Cortex of kidney (tissue), 1 donor: ENCODE data around the gene ZNF326.

Experiments used
- DNase-seq: peaks from one replicate; lab custom pipeline; 2025; lab: John Stamatoyannopoulos, UW

ZNF326 gene

DNA sequence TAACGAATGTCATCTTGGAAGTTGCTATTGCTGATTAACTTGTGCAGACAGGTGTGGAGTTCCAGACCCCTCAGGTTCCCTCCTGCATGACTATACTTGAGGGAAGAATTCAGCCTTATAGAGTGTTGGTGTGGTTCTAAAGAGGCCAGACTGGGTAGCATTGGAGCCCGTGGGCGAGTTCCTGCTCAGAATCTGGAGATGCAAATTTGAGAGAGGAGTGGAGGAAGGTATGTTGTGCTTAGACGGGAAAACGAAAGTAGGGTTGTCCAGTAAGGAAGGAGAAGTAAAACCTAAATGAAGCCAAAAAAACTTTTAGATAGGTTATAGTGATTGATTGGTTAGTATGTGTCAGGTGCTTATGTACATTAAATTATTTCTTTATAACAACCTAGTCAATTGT is 79.2 kb downstream of the ZNF326 start:
- no peak for DNase-seq

DNA sequence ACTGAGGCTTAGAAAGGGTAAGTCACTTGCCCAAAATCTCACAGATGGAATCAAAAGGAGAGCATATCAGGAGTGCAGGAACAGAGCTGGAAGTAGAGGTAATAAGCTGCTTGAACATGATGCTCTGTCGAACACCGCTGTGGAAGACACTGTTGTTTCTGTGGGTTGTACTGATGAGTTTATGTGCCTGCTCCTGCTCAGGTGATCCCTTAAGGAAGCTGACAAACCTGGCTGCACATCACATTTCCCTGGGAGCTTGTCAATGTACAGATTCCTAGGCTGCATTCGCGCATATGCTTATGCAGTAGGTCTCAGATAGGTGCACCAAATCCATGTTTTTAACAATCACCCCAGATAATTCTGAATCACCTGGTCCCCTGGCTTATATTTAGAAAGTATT is 79.7 kb downstream of the ZNF326 start:
- no peak for DNase-seq

DNA sequence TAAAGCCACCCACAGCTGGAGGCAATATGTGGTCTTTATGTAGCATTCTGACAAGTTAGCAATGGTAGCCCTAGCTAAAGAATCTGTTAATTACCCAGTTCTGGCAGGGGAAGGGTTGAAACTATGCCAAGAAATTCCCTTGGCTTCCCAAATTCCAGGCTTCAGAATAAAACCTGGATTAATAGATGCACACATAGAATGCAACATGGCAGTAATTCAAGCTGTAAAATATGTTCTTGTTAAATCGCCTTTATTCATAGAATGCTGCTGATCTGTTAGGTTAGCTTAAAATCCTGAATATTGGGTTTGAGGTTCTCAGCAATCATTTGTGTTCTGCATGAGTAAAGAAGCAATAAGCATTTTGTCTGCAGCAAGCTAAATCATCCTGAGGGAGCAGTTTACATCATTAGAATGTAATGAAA is 80.1 kb downstream of the ZNF326 start:
- no peak for DNase-seq

DNA sequence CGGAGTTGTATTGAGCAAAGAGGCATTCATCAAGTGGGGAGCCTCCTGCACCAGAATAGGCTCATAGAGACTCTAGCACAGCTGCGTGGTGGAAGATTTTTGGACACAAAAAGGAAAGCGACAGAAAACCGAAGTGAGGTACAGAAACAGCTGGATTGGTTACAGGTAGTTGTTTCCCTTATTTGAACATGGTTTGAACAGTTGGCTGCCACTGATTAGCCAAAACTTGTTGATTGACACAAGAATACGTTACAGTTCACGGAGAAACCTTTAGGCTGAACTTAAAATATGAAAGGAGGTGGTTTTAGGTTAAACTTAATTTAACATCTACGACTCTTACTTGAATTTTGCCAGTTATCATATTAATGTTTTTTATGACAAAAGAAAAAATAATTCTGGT is 89.1 kb downstream of the ZNF326 start:
- no peak for DNase-seq
